OCI-LY7 (cell line): ENCODE results near the gene CRTAC1. TPM values are rescaled to one million over a fixed set of nuclear protein-coding genes. Genes with fewer than 3 reads are reported as not detected.

Experiments used
- BruUV-seq: library from RNA; stranded (reverse); fragments of 400-500 nt; replicated peaks from 2 replicates; lab custom pipeline; 2021; lab: Mats Ljungman, UMichigan
- CTCF ChIA-PET: fragments of 300-600 bp; sonication (Branson Sonifier 250); formaldehyde crosslinking; loops from one replicate; lab custom pipeline; 2022; ENCODE audit warnings: antibody characterized with exemption; ENCODE audit not compliant: unreplicated experiment; lab: Charles Lee
- POLR2A ChIA-PET: fragments of 300-600 bp; sonication (Branson Sonifier 250); formaldehyde crosslinking; loops from one replicate; lab custom pipeline; 2022; ENCODE audit warnings: antibody characterized with exemption; lab: Charles Lee
- DNase-seq: peaks from one replicate; pipeline ENCODE4 v3.0.0-alpha.2; 2015; ENCODE audit warnings: low spot score
- H2AFZ ChIP-seq: fragments of 200-600 bp; sonication (generic), shearing (Covaris generic); 2 replicates; pipeline ENCODE4 v1.6.1; 2014; ENCODE audit warnings: mild to moderate bottlenecking, antibody characterized with exemption, low read length, moderate library complexity
- H3K27ac ChIP-seq: fragments of 200-600 bp; sonication (generic); 2 replicates; pipeline ENCODE4 v1.5.1; 2014; ENCODE audit warnings: mixed run types, low read depth, mild to moderate bottlenecking, moderate library complexity, low read length, inconsistent platforms; ENCODE audit not compliant: poor library complexity, severe bottlenecking
- H3K36me3 ChIP-seq: fragments of 200-600 bp; sonication (generic); 2 replicates; pipeline ENCODE4 v1.6.1; 2014; ENCODE audit warnings: mild to moderate bottlenecking, antibody characterized with exemption, low read length, moderate library complexity, mixed read lengths; ENCODE audit not compliant: insufficient read depth
- H3K4me1 ChIP-seq: fragments of 200-600 bp; sonication (generic); 2 replicates; pipeline ENCODE4 v1.5.1; 2014; ENCODE audit warnings: mild to moderate bottlenecking, low read length; ENCODE audit not compliant: insufficient read depth, poor library complexity, severe bottlenecking
- H3K4me2 ChIP-seq: fragments of 200-600 bp; sonication (generic); 2 replicates; pipeline ENCODE4 v1.6.1; 2014; ENCODE audit warnings: mild to moderate bottlenecking, low read length
- H3K4me3 ChIP-seq: fragments of 200-600 bp; sonication (generic); 2 replicates; pipeline ENCODE4 v1.5.1; 2014; ENCODE audit warnings: mild to moderate bottlenecking, low read depth, low read length; ENCODE audit not compliant: poor library complexity, severe bottlenecking
- H3K79me2 ChIP-seq: fragments of 200-600 bp; sonication (generic); 2 replicates; pipeline ENCODE4 v1.6.1; 2016; ENCODE audit warnings: low read depth, mild to moderate bottlenecking, low read length, moderate library complexity, mixed read lengths; ENCODE audit not compliant: insufficient read depth
- H3K9me2 ChIP-seq: fragments of 200-600 bp; sonication (generic); 2 replicates; pipeline ENCODE4 v1.6.1; 2016; ENCODE audit warnings: mild to moderate bottlenecking, low read length, mixed read lengths; ENCODE audit not compliant: insufficient read depth
- H3K9me3 ChIP-seq: fragments of 200-600 bp; sonication (generic); 2 replicates; pipeline ENCODE4 v1.6.1; 2014; ENCODE audit warnings: mild to moderate bottlenecking, mixed run types, low read length, mixed read lengths
- H4K20me1 ChIP-seq: fragments of 200-600 bp; sonication (generic); 2 replicates; pipeline ENCODE4 v1.6.1; 2014; ENCODE audit warnings: mild to moderate bottlenecking, antibody characterized with exemption, low read length, moderate library complexity, mixed read lengths; ENCODE audit not compliant: insufficient read depth
- EZH2phosphoT487 ChIP-seq: fragments of 200-600 bp; sonication (generic); IDR thresholded peaks from 2 replicates; pipeline ENCODE4 v1.6.1; 2018; ENCODE audit warnings: low read depth, borderline replicate concordance, mild to moderate bottlenecking, mixed run types, antibody characterized with exemption, low read length, moderate library complexity, mixed read lengths
- intact Hi-C: fragments of 100-400 bp; cut with micrococcal nuclease; formaldehyde crosslinking; loops from one replicate; pipeline ENCODE4 v1.10.0; 2022; ENCODE audit not compliant: unreplicated experiment
- total RNA-seq, 2 experiments: library from RNA; depleted of rRNA in 1 of 2; stranded (reverse); fragments of >200 nt in 1 of 2; shearing (Covaris generic) in 1 of 2; gene quantifications; 2 replicates each; pipeline ENCODE4 v1.2.3, GENCODE V29; 2014 to 2022
- TF ChIP-seq, protein P1 (sequence below): fragments of 200-600 bp; sonication (generic); conservative IDR thresholded peaks from 2 replicates; pipeline ENCODE4 v1.5.1; 2014; ENCODE audit warnings: mild to moderate bottlenecking, antibody characterized with exemption, low read length, moderate library complexity, mixed read lengths

The CRTAC1 gene
- total RNA-seq, 2 experiments from 2014 or later = not detected

DNA sequence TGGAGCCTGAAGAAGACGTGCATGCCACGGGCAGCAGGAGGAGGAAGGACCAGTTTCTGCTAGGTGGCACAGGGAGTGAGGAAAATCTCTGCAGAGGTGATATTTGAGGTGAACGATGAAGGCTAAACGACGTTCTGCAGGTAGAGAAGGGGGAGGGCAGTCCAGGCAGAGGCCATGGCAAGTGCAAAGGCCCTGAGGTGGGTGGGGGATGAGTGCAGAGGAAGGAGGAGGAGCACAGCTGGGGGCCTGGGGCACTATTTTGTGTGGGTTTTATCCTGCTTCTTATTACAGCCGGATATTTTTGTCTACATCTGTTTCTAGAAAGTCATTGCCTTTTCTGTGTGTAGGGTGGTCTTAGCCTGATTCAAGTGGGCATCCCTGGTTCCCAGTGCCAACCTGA lies 123.2 kb downstream of the CRTAC1 start:
- no TSS peak for BruUV-seq
- H3K4me3 ChIP-seq = no peak overlapping the region
- TF ChIP-seq, protein P1, sequence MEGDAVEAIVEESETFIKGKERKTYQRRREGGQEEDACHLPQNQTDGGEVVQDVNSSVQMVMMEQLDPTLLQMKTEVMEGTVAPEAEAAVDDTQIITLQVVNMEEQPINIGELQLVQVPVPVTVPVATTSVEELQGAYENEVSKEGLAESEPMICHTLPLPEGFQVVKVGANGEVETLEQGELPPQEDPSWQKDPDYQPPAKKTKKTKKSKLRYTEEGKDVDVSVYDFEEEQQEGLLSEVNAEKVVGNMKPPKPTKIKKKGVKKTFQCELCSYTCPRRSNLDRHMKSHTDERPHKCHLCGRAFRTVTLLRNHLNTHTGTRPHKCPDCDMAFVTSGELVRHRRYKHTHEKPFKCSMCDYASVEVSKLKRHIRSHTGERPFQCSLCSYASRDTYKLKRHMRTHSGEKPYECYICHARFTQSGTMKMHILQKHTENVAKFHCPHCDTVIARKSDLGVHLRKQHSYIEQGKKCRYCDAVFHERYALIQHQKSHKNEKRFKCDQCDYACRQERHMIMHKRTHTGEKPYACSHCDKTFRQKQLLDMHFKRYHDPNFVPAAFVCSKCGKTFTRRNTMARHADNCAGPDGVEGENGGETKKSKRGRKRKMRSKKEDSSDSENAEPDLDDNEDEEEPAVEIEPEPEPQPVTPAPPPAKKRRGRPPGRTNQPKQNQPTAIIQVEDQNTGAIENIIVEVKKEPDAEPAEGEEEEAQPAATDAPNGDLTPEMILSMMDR = no peak
- TF ChIP-seq EZH2phosphoT487 = no peak
- no peak overlapping the region for H2AFZ ChIP-seq
- no peaks in the 10 kb centered on the region for H3K79me2 ChIP-seq
- no peak overlapping the region for H3K4me2 ChIP-seq
- H3K4me1 ChIP-seq = no peaks in the 10 kb centered on the region
- no peaks in the 10 kb centered on the region for H3K9me2 ChIP-seq
- H3K9me3 ChIP-seq = no peaks in the 10 kb centered on the region
- H4K20me1 ChIP-seq = no peaks in the 10 kb centered on the region
- no peaks in the 10 kb centered on the region for H3K36me3 ChIP-seq
- no peak for DNase-seq
- intact Hi-C loops = no loop called here
- ChIA-PET CTCF (no interaction called here), POLR2A (no interaction called here)
- no peak overlapping the region for H3K27ac ChIP-seq

GRCh38 chr10:97905276-97905675 lies 125.1 kb downstream of the CRTAC1 start:
- Histone ChIP-seq H3K4me2 (no peak overlapping the region), H3K36me3 (no peaks in the 10 kb centered on the region), H3K9me2 (no peaks in the 10 kb centered on the region), H2AFZ (no peak overlapping the region), H3K27ac (no peak overlapping the region), H3K4me3 (no peak overlapping the region), H3K79me2 (no peaks in the 10 kb centered on the region), H3K9me3 (no peaks in the 10 kb centered on the region), H4K20me1 (no peaks in the 10 kb centered on the region), H3K4me1 (no peaks in the 10 kb centered on the region)
- ChIA-PET POLR2A (no interaction called here), CTCF (no interaction called here)
- TF ChIP-seq EZH2phosphoT487 = no peak
- TF ChIP-seq, protein P1 = no peak
- intact Hi-C loops = no loop called here
- no TSS peak for BruUV-seq
- no peak for DNase-seq

DNA sequence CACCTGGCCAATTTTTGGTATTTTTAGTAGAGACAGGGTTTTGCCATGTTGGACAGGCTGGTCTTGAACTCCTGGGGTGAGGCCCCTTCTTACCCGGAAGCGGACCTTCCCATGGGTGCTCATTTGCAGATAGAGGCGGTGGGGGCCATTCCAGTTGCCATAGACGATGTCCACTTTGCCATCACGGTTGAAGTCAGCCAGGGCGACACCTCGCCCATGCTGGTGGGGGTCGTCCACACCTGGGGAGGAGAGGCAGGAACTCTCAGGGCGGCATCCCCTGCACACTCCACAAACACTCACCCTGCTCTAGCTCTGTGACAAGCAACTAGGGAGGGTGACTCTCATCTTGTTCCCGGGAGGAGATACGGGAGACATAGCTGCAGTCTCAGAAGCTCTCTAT lies 125.8 kb downstream of the CRTAC1 start:
- Histone ChIP-seq H3K27ac (no peak overlapping the region), H2AFZ (no peak overlapping the region), H3K36me3 (no peaks in the 10 kb centered on the region), H3K4me1 (no peaks in the 10 kb centered on the region), H3K4me2 (no peak overlapping the region), H3K9me2 (no peaks in the 10 kb centered on the region), H4K20me1 (no peaks in the 10 kb centered on the region), H3K9me3 (no peaks in the 10 kb centered on the region), H3K4me3 (no peak overlapping the region), H3K79me2 (no peaks in the 10 kb centered on the region)
- DNase-seq = no peak
- no TSS peak for BruUV-seq
- TF ChIP-seq, protein P1 = no peak
- TF ChIP-seq EZH2phosphoT487 = no peak
- intact Hi-C loops = no loop called here
- POLR2A ChIA-PET = interaction anchor here (0.5 kb wide), 1 partner anchor 1160 kb away, joined by 3 read pairs; no protein-coding TSS in a partner anchor
- CTCF ChIA-PET = no interaction called here
